ENCODE results near the gene KISS1R.
"Not testable (repeated sequence)": the region's sequence is repeated elsewhere in the genome, so short reads cannot be mapped to it uniquely, and the experiment has no call there.

Gene KISS1R

DNA sequence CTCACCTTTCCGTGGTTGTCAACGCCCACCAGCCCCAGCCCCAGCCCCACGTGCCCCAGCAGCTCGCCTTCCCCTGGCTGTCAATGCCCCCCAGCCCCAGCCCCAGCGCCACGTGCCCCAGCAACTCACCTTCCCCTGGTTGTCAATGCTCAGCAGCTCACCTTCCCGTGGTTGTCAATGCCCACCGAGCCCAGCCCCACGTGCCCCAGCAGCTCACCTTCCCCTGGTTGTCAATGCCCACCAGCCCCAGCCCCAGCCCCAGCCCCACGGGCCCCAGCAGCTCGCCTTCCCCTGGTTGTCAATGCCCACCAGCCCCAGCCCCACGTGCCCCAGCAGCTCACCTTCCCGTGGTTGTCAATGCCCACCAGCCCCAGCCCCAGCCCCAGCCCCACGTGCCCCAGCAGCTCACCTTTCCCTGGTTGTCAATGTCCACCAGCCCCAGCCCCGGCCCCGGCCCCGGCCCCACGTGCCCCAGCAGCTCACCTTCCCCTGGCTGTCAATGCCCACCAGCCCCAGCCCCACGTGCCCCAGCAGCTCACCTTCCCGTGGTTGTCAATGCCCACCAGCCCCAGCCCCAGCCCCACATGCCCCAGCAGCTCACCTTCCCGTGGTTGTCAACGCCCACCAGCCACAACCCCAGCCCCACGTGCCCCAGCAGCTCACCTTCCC is 39.0 kb upstream of the KISS1R start:
- Mint-ChIP-seq H3K36me3 (peaks cover 38% of the 10 kb centered on the region), H3K4me1 (peaks cover 17% of the 10 kb centered on the region)
- not testable (repeated sequence) for ATAC-seq, H3K27ac Mint-ChIP-seq, H3K27me3 Mint-ChIP-seq, H3K9me3 Mint-ChIP-seq, H3K4me3 Mint-ChIP-seq

DNA sequence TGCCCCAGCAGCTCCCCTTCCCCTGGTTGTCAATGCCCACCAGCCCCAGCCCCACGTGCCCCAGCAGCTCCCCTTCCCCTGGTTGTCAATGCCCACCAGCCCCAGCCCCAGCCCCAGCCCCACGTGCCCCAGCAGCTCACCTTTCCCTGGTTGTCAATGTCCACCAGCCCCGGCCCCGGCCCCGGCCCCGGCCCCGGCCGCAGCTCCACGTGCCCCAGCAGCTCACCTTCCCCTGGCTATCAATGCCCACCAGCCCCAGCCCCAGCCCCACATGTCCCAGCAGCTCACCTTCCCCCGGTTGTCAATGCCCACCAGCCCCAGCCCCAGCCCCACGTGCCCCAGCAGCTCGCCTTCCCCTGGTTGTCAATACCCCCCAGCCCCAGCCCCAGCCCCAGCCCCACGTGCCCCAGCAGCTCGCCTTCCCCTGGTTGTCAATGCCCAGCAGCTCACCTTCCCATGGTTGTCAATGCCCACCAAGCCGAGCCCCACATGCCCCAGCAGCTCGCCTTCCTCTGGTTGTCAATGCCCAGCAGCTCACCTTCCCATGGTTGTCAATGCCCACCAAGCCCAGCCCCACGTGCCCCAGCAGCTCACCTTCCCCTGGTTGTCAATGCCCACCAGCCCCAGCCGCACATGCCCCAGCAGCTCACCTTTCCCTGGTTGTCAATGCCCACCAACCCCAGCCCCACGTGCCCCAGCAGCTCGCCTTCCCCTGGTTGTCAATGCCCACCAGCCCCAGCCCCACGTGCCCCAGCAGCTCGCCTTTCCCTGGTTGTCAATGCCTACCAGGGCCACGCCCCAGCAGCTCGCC is 38.2 kb upstream of the KISS1R start:
- peaks cover 44% of the 10 kb centered on the region for H3K36me3 Mint-ChIP-seq
- H3K4me1 Mint-ChIP-seq: peaks cover 17% of the 10 kb centered on the region
- H3K4me3 Mint-ChIP-seq, H3K27ac Mint-ChIP-seq, H3K27me3 Mint-ChIP-seq, H3K9me3 Mint-ChIP-seq, ATAC-seq: not testable (repeated sequence)

DNA sequence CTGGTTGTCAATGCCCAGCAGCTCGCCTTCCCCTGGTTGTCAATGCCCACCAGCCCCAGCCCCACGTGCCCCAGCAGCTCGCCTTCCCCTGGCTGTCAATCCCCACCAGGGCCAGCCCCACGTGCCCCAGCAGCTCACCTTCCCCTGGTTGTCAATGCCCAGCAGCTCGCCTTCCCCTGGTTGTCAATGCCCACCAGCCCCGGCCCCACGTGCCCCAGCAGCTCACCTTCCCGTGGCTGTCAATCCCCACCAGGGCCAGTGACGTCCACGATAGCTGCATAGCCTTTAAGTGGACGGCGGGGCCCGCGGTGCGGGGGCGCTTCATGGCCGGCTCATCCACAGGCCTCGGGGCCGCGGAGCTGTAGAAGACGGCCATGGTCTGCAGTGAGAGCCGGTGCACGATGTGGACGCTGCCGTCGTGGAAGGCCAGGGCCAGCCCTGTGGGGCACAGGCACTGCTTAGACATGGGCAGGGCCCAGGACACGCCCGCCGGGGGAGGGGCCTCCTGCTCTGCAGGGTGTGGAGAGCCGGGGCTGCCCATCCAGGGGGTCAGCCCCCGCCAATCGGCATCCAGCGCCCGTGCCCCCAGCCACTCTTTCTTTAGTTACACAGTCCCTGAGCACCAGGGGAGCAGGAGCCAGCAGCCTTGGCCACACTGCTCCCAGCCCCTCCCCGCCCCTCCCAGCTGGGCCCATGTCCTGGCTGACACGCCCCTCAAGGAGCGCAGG is 37.3 kb upstream of the KISS1R start:
- Mint-ChIP-seq H3K9me3 (no peaks in the 10 kb centered on the region), H3K36me3 (peaks cover 44% of the 10 kb centered on the region)
- no peak for ATAC-seq

DNA sequence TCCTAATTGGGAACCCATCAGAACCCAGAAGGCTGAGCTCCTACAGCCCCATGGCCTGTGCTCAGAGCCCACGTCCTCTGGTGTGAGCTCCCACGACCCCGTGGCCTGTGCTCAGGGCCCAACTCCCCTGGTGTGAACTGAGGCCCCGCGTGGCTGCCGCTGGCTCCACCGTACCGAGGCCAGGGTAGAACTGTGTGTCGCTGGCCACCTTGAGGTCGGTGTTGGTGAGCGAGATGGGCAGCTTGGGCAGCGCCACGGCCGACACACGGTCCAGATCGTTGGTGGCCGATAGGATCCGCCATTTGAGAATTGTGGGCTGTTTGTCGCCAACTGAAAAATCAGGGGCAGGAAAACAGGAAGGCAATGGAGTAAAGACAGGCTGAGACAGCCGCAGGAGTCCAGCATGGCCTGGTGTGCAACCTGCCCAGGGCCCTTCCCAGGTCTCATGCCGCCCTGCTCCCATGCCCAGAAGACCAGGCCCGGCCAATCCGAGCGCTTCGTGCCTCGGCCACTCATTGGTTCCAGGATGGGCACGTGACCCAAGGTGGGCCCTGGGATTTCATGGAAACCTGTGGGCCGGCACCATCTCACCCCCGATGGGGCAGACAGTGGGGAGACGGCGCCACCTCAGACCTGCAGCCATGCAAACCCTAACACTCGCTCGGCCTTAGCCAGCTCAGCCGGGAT is 35.6 kb upstream of the KISS1R start:
- peaks cover 47% of the 10 kb centered on the region for H3K36me3 Mint-ChIP-seq
- no peaks in the 10 kb centered on the region for H3K9me3 Mint-ChIP-seq
- H3K27me3 Mint-ChIP-seq: no peaks in the 10 kb centered on the region
- no peak overlapping the region for H3K27ac Mint-ChIP-seq
- H3K4me3 Mint-ChIP-seq: no peak overlapping the region
- no peak for ATAC-seq
- H3K4me1 Mint-ChIP-seq: peaks cover 10% of the 10 kb centered on the region

More for the DNA sequence above, 37.3 kb upstream of the KISS1R start:
- H3K4me1 Mint-ChIP-seq: peaks cover 17% of the 10 kb centered on the region
- no peak overlapping the region for H3K4me3 Mint-ChIP-seq
- H3K27me3 Mint-ChIP-seq: no peaks in the 10 kb centered on the region
- H3K27ac Mint-ChIP-seq: no peak overlapping the region

DNA sequence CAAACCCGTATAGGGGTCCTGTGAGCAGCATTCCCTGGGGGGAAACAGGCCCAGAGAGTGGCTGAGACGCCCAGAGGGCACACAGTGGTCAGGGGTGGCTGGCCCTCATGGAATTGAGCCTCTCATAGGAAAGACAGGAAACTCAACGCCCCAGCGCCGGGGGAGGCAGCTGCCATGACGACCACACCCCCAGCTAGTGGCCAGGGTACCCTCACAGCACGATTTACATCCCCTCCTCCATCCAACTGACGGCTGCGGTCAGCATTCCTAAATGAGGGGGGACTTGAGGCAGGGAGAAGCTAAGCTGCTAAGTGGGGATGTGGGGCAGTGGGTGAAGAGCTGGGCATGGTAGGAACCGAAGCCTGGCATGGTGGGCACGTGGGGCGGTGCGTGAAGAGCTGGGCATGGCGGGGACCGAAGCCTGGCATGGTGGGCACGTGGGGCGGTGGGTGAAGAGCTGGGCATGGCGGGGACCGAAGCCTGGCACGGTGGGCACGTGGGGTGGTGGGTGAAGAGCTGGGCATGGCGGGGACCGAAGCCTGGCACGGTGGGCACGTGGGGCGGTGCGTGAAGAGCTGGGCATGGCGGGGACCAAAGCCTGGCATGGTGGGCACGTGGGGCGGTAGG is 34.1 kb upstream of the KISS1R start:
- Mint-ChIP-seq H3K4me1 (peaks cover 10% of the 10 kb centered on the region), H3K36me3 (peaks cover 47% of the 10 kb centered on the region), H3K27ac (no peak overlapping the region), H3K4me3 (no peak overlapping the region), H3K9me3 (no peaks in the 10 kb centered on the region), H3K27me3 (no peaks in the 10 kb centered on the region)
- no peak for ATAC-seq

DNA sequence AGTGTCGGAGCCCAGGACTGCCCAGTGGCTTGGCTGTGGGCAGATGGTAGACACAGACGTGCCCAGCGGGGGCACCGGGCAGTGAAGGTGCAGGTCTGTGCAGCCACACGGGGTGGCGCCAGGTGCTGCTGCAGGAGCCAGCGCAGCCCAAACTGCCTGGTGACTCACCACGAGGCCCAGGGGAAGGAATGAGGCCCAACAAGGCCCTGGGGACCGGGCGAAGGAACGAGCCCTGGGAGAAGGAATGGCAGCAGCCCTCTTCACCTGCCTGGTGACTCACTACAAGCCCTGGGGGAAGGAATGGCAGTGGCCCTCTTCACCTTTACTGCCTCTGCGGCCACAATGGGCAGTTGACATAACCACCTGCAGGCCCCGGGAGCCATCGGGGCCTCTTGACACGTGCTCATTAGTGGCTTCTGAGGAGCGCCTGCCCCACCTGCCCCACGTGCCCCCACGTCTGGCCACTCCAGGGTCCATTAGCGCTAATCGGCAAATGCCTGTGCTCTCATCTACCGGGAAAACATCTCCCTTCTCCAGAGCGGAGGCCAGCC is 33.4 kb upstream of the KISS1R start:
- Mint-ChIP-seq H3K9me3 (no peaks in the 10 kb centered on the region), H3K36me3 (peaks cover 48% of the 10 kb centered on the region)

DNA sequence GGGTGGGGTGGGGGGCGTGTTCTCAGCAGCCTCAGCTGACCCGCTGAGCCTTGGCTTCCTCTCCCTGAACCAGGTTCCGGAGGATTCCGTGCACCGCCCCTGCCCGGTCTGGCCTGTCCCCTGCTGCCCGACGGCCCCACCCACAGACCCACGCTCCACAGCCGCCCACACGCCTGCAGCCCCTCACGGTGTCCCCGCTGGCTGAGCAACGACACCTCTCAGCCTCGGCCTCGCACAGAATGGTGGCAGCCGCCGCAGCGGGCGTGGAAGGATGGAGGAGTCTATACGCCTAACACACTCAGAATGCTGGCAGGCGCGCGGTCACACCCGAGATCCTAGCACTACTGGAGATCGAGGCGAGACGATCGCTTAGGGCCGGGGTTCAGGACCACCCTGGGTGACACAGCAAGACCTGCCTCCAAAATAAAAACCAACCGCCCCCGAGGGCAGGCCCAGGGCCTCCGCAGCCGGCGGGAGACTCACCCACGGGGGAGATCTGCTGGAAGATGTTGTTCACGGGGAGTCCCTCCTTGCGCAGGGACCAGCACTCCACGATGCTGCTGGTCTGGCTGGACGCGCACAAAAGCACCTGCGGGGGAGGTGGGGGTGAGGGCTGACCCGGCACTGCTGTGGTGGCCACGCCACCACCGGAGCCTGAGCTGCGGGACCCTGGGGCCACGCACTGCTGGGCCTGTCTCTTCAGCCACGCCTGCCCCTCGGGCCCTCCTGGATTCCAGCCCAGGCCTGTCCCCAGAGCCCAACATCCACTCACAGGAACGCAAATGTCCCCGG is 32.5 kb upstream of the KISS1R start:
- no peak for ATAC-seq
- H3K36me3 Mint-ChIP-seq: peaks cover 45% of the 10 kb centered on the region
- H3K4me1 Mint-ChIP-seq: peaks cover 12% of the 10 kb centered on the region
- no peak overlapping the region for H3K4me3 Mint-ChIP-seq
- H3K9me3 Mint-ChIP-seq: no peaks in the 10 kb centered on the region
- no peak overlapping the region for H3K27ac Mint-ChIP-seq
- no peaks in the 10 kb centered on the region for H3K27me3 Mint-ChIP-seq

More for the DNA sequence above, 33.4 kb upstream of the KISS1R start:
- Mint-ChIP-seq H3K27ac (no peak overlapping the region), H3K27me3 (no peaks in the 10 kb centered on the region), H3K4me1 (peaks cover 14% of the 10 kb centered on the region), H3K4me3 (no peak overlapping the region)
- no peak for ATAC-seq

DNA sequence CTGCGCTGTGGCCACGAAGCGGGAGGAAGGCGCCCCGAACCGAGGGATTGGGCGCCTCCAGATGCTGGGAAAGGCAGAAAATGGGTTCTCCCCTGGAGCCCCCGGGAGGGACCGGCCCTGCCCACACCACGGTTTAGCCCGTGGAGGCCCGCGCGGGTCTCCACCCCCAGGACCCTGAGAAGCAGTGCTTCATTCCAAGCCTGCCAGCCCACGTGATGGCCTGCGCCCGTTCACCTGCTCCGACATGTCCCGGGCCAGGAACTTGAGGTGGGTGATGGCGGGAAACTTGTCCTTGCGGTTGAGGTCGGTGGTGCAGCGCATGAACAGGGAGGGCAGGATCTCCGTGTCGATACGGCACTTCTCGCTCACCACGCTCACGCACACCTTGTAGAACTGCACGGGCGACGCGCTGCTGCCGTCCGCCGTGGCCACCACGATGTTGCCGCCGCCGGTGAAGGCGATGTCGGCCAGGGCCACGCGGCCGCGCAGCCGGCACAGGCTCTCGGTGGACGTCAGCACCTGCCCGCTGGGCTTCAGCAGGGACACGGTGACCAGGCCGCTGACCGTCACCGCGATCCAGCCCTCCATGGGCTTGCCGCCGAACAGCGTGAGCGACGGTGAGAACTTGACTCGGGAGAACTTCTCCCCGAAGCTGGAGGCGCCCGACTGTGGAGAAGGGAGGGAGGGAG is 31.5 kb upstream of the KISS1R start:
- ATAC-seq: no peak
- no peaks in the 10 kb centered on the region for H3K9me3 Mint-ChIP-seq
- peaks cover 12% of the 10 kb centered on the region for H3K4me1 Mint-ChIP-seq
- no peaks in the 10 kb centered on the region for H3K27me3 Mint-ChIP-seq
- H3K27ac Mint-ChIP-seq: no peak overlapping the region
- H3K4me3 Mint-ChIP-seq: no peak overlapping the region
- peaks cover 41% of the 10 kb centered on the region for H3K36me3 Mint-ChIP-seq

DNA sequence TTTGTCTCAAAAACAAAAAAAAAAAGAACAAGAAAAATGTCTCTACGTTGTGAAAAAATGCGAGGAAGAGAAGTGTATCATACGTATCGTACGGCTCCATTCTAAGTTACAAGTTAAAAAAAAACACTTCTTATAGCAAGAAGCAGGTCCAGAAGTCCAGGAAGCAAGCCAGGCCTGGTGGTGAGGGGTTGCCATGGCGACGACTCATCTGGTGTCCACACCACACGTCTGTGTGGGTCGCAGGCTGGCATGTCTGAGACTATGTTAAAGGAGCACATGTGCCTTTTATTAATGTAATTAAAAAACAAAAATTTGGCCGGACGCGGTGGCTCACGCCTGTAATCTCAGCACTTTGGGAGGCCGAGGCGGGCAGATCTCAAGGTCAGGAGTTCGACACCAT is 30.1 kb upstream of the KISS1R start:
- no peak for ATAC-seq
- Mint-ChIP-seq H3K36me3 (peaks cover 32% of the 10 kb centered on the region), H3K27ac (peak overlapping the region; percentile 88), H3K27me3 (no peaks in the 10 kb centered on the region), H3K4me3 (no peak overlapping the region), H3K9me3 (no peaks in the 10 kb centered on the region), H3K4me1 (peaks cover 24% of the 10 kb centered on the region)

DNA sequence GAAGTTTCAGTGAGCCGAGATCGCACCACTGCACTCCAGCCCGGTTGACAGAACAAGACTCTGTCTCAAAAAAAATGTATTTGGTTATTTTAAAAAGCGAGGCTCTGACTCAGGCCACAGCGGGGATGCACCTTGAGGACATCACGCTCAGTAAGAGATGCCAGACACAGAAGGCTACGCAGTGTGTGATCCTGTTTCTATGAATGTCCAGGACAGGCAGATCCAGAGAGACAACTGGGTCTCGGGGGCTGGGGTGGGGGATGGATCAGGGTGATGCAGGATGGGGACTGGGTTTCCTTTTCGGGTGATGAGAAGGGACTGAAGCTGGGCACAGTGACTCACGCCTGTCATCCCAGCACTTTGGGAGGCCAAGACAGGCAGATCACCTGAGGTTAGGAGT is 29.5 kb upstream of the KISS1R start:
- peaks cover 28% of the 10 kb centered on the region for H3K4me1 Mint-ChIP-seq
- H3K9me3 Mint-ChIP-seq: no peaks in the 10 kb centered on the region
- no peaks in the 10 kb centered on the region for H3K27me3 Mint-ChIP-seq
- H3K27ac Mint-ChIP-seq: peak overlapping the region; percentile 88
- peaks cover 27% of the 10 kb centered on the region for H3K36me3 Mint-ChIP-seq
- H3K4me3 Mint-ChIP-seq: no peak overlapping the region
- ATAC-seq: no peak

DNA sequence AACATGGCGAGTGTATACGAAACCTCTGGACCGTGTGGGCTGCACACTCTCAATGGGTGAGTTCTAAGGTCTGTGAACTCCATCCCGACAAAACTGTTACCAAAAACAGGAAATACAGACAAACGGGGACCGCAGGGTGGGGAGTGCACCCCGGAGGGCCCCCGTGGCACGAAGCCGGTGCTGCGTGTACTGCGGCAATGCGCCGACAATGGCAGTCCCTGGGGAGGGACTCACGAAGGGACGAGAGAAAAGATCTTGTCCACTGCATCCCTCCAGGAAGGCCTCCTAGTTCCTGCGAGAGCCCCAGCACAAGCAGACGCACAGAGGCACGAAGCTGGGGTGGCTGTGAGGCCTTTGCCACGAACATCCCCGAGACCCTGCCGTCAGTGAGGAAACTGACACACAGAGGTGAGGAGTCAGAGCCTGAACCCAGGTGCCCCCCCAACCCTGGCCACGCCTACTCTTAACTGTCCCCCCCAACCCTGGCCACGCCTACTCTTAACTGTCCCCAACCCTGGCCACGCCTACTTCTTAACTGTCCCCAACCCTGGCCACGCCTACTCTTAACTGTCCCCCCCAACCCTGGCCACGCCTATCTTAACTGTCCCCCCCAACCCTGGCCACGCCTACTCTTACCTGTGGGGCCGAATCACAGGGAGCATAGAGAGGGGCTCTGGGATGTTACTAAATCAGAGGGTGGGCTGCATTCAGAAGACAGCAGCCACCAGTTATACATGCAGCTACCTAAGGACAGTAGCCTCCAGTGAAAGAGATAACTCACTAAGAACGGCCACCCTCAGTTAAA is 28.4 kb upstream of the KISS1R start:
- H3K36me3 Mint-ChIP-seq: peaks cover 16% of the 10 kb centered on the region
- H3K27ac Mint-ChIP-seq: peak overlapping the region; percentile 88
- peaks cover 38% of the 10 kb centered on the region for H3K4me1 Mint-ChIP-seq
- H3K9me3 Mint-ChIP-seq: no peaks in the 10 kb centered on the region
- H3K4me3 Mint-ChIP-seq: peak overlapping the region; percentile 66
- no peaks in the 10 kb centered on the region for H3K27me3 Mint-ChIP-seq
- peak; percentile 76 for ATAC-seq

DNA sequence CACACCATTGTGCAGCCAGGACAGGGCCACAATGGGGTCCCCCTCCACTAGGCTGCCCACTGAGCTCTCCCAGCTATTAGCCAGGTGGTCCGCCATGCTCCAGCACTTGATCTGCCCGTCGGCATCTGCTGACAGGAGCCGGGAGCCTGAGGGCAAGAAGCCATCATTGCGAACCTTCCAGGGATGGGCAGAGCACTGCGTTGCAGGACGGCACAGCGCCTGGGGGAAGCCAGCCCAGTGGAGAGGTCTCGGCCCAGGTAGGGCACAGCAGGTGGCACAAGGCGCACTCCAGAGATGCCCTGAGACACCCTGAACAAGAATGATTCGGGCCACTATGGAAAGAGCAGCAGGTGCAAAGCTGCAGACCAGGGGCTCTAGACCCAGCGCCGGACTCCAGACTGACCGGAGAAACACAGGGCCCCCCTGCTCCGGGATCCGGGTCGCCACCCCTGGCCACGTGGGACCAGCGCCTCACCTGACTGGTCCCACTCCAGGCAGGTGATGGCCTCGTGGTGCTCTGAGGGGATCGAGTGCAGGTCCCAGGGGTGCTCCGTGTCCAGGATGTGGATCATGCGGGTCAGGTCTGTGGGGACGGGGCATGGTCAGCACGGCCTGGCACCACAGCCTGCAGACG is 27.4 kb upstream of the KISS1R start:
- Mint-ChIP-seq H3K4me1 (peaks cover 38% of the 10 kb centered on the region), H3K4me3 (no peak overlapping the region), H3K36me3 (peaks cover 16% of the 10 kb centered on the region), H3K9me3 (no peaks in the 10 kb centered on the region), H3K27ac (no peak overlapping the region), H3K27me3 (no peaks in the 10 kb centered on the region)
- no peak for ATAC-seq

All from stimulated activated memory B cell treated with anti-CD40 and anti-IgM and Interleukin-4, amounts not matched to agents 10 μg/mL and 1 μg/mL and 100 μg/mL, for 72 hours (primary cell).